Measurements from ENCODE around the gene ZNF688.
"Not testable (repeated sequence)": the region's sequence is repeated elsewhere in the genome, so short reads cannot be mapped to it uniquely, and the experiment has no call there.

Gene ZNF688

DNA sequence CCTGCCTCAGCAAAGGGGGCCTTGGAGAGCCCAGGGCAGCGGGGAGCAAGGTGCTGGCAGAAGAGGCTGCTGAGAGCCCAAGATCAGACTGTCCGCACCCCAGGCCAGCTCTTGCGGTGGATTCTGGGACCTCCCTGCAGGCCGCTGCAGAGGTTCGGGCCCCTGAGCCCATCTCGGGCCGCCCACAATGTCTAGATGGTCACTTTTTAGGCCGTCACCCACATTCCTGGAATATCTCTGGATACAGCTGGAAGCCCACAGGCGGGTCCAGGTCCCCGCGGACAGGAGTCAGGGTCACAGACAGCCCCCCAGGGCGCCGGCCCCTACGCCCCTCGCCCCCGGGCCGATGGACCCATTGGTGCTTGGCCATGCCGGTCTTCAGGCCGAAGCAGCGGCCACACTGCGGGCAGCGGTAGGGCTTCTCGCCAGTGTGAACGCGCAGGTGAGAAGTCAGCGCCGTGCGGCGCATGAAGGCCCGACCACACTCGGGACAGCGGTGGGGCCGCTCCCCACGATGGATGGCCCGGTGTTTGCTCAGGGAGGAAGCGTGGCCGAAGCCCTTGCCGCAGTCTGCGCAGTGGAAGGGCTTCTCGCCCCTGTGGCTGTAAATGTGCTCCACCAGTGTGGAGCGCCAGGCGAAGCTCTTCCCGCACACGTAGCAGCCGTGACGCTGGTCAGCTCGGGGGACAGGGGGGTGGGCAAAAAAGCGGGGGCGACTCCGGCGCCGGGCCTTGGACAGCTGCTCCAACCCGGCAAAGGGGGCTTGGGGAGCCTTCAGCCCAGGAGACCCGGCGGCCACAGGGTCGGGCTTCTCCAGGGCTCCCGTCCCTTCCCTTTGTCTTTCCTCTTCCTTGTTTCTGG is 39.0 kb downstream of the ZNF688 start:
- no peak for DNase-seq

DNA sequence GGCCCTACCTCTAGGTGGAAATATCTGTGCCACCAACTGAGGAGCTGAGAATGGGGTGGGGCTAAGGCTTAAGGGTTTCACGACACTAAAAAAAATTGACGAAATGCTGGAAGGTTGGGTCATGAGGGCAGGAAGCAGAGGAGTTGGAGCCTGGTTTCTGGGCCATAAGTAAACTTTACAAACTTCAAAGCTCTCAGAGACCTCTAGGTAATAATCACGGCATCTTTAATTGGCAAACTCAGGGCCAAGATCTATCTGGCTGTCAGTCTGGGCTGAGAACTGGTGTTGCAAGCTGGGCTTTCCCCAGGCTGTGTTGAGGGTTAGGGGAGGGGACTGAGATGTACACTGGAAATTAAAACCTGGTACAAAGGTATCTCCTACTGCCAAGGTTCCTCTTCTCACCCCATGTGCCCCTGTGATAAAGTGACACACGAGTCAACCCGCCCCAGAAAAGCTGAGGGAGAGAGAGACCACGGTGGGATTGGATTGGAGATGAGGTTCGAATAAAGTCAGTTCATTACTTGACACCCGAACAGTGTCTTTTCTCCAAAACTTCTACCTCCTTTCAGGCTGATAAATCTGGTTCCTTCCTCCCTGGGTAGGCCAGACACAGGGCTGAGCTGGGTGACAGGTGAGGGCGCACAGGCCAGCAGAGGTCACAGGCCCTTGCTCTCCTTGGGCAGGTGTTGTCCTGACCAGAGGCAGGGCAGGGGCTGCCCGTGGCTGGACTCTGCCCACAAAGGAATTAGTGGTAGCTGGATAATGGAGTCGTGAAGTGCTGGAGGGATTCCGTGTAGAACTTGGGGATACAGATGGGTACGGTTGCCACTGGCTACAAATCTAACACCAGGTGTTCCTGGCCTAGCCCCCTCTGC is 41.1 kb downstream of the ZNF688 start:
- DNase-seq: no peak

GRCh38 chr16:30528799-30529457 is 42.6 kb downstream of the ZNF688 start:
- no peak for DNase-seq

DNA sequence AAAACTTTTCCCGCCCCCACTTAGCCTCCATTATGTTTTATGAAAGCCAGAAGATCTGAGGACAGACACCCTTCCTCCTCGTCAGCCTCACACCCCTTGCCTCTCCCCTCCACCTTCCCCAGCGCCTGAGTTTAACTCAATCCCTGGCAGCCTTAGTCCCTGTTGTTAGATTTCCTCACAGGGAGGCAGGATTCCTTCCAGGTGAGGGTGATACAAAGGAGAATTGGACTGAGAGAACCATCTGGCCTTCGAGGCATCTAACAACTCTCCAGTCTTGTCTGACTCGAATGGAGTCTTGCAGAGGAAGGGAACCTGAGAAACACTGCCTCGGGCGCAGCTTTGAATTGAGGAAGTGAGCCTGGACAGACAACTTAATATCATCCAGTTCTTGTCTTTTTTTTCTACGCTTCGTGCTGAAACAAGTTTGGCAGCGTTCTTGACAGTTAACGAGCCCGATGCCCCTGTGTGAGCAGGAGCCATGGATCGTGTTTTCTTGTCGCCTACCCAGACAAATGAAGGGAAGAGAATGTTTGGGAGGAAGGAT is 43.8 kb downstream of the ZNF688 start:
- DNase-seq: peak; percentile 74

GRCh38 chr16:30526823-30527634 is 44.5 kb downstream of the ZNF688 start:
- DNase-seq: peak; percentile 94

DNA sequence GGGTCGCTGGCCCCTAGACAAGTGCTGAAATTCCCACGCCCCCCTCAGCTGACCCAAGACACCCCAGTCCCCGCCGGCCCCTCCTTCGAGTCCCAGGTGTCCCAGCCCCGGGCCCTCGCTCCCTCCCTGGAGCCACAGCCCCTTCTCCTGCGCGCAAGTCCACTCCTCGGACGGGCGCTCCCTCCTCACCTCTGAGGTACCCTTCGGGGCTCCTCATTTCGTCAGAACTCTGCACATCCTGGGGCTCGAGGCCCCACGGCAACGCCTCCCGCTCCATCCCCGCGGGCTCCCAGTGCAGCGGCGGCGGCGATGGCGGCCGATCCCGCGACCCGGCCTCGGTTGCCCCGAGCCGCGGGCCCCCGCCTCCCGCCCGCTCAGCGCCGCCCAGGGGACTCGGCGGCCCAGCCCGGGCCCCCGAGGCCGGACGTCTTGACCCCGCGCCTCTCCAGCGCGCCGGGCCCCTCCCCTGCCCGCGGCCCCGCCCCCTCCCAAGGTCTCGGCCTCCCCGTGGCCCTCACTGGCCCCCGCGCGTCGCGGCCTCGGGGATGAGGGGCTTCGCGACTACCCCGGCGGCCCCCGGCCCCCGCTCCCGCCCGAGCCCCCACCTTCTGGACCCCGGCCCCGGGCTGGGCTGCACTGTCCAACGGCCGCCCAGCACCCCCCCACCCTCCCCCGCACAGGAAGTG is 45.2 kb downstream of the ZNF688 start, which contains the start of gene ZNF768:
TSS of gene ZNF768 (minus strand) at position 430 of the 686 bp plus-strand sequence. CDS start at position 277, 153 bp downstream.
- DNase-seq: no peak

DNA sequence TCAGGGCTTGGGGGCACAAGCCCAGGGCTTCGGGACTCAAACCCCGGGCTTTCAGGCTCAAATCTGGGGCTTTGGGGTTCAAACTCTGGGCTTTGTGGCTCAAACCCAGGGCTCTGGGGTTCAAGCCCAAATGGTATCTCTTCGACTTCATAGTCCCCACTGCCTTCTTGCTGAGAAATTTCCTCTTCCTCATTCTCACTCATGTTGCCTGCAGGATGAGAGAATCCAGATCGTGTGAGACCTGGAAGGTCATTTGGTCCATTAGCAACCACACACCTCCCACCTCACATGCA is 45.7 kb downstream of the ZNF688 start:
- no peak for DNase-seq

GRCh38 chr16:30524575-30525568 is 46.6 kb downstream of the ZNF688 start:
- no peak for DNase-seq

DNA sequence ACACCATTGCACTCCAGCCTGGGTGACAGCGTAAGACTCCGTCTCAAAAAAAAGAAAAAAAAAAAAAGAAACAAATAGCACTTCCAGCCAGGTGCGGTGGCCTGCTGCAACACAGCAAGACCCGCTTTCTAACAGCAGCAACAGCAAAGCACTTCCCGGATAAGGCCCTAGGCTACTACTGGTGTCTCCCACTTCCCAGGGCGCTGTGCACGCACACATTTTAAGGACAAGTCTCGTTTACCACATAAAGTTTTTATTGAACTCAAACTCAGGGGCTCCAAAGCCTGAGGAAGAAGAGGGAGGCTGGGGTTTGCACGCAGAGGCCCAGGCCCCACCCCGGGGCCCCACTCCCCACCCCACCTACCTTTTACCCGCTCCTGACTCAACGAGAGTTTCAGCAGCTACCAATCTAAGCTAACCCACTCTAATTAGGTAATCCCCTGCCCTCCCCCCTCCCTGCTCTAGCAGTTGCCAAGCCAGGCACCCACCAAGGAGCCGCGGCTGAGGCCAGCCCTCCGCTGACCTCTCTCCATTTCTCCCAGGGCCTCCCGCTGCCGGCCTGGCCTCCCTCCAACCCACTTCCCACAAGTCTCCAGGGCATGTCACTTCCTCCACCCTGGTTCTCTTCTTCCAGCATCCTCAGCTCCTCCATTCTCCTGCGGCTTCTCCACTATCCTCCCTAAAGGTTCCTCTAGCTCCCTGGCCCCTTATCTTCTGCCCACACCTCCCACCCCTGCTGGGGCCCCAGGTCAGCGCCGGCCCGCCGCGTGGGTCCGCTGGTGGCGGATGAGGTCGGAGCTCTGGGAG is 47.5 kb downstream of the ZNF688 start:
- no peak for DNase-seq

DNA sequence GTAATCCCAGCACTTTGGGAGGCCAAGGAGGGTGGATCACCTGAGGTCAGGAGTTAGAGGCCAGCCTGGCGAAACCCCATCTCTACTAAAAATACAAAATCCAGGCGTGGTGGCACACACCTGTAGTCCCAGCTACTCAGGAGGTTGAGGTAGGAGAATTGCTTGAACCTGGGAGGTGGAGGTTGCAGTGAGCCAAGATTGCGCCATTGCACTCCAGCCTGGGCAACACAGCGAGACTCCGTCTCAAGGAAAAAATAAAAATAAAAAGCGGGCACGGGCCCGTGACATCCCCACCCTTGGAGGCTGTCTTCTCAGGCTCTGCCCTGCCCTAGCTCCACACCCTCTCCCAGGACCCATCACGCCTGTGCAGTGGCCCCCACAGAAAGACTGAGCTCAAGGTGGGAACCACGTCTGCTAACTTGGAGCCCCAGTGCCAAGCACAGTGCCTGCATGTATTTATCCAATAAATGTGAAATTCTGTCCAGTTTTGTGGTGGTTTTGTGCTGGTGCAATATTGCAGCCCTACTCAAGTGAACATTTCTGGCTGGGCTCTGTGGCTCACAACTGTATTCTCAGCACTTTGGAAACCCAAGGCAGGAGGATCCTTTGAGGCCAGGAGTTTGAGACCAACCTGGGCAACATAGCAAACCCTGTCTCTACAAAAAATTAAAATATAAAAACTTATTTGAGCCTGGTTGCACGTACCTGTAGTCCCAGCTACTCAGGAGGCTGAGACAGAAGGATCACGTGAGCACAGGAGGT is 48.6 kb downstream of the ZNF688 start:
- DNase-seq: not testable (repeated sequence)

GRCh38 chr16:30521873-30522641 is 49.5 kb downstream of the ZNF688 start:
- no peak for DNase-seq

GRCh38 chr16:30521476-30521872 is 50.0 kb downstream of the ZNF688 start:
- no peak for DNase-seq
